Effector CD8-positive, alpha-beta T cell (primary cell): ENCODE results near the gene SYTL3.
"Not testable (repeated sequence)": the region's sequence is repeated elsewhere in the genome, so short reads cannot be mapped to it uniquely, and the experiment has no call there.

ENCODE experiments used
- DNase-seq: peaks from one replicate; lab custom pipeline; 2025; lab: John Stamatoyannopoulos, UW
- total RNA-seq, 4 experiments: gene quantifications; one replicate each; lab custom pipeline; 2026; lab: John Stamatoyannopoulos, UW

The SYTL3 gene
- total RNA-seq: 48.9 to 59.0 (median 53.2) reads per million in 4 experiments

- DNase-seq: peak; percentile 67
These were observed at the start of gene SYTL3 for GRCh38 chr6:158649289-158650143. SYTL3 (plus strand) TSS chr6:158650054; CDS start chr6:158663269, 13,215 bp downstream.

GRCh38 chr6:158603261-158604047, 46.4 kb upstream of the SYTL3 start:
- DNase-seq: no peak

GRCh38 chr6:158604048-158604406, 45.8 kb upstream of the SYTL3 start:
- no peak for DNase-seq

- peak; percentile 8 for DNase-seq
These were observed 44.5 kb upstream of the SYTL3 start for GRCh38 chr6:158605266-158605878.

DNA sequence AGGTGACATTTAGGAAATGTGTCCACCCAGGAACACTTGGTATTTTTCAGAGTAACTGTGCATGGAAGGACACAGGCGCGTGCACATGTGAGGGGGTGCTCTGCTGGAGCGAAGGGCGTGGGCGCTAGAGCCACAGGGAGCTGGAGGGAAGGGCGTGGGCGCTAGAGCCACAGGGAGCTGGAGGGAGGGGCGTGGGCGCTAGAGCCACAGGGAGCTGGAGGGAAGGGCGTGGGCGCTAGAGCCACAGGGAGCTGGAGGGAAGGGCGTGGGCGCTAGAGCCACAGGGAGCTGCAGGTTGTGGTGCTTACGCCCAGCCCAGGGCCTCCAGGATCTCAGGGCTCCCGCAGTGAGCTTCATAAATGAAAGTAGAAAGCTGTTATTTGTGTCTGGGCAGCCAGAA, 43.8 kb upstream of the SYTL3 start:
- not testable (repeated sequence) for DNase-seq

DNA sequence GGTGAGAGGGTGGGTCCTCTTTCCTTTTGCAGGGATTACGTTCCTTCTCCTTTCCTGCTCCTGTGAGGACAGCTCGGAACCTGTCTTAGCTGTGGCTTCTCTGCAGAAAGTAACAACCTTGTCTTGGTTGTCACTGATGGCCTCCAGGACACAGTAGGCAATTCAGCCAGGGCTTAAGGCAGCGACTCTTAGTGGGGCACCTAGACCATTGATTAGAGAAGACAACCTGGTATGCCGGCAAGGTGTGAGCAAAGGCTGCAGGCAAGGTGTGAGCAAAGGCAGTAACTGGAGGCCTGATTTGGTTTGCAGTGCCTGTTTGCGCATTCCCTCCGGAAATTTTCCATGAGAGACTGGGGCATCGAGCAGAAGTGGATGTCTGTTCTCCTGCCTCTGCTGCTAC, 42.9 kb upstream of the SYTL3 start:
- no peak for DNase-seq

DNA sequence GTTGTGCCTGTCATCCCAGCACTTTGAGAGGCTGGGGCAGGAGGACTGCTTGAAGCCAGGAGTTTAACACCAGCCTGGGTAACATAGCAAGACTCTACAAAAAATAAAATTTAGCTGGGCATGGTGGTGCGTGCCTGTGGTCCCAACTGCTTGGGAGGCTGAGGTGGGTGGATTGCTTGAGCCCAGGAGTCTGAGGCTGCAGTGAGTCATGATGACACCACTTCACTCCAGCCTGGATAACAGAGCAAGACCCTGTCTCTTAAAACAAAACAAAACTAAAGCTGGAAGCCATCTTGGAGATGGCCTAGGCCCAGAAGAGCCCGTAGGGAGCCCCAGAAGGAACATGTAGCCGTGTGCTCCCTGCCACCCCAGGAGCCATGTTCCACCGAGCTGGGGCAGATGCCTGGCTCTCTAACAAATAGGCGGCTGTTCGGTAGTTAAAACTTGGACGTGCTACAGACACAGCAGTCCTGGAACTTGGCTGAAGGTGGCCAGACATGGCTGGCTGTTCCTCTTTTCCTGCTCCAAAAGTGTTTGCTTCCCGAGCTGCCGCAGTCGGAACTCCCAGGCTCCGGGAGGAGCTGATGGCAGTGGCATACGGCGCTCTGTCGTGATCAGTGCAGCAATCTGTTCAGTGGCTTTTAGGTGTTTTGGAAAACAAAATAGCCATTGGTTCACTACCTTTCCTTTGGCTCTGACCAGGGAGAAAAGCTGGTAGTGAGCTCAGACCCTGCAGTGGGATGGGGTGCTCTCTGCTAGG, 42.3 kb upstream of the SYTL3 start:
- DNase-seq: no peak

- DNase-seq: no peak
These were observed 41.6 kb upstream of the SYTL3 start for GRCh38 chr6:158608221-158608620.

DNA sequence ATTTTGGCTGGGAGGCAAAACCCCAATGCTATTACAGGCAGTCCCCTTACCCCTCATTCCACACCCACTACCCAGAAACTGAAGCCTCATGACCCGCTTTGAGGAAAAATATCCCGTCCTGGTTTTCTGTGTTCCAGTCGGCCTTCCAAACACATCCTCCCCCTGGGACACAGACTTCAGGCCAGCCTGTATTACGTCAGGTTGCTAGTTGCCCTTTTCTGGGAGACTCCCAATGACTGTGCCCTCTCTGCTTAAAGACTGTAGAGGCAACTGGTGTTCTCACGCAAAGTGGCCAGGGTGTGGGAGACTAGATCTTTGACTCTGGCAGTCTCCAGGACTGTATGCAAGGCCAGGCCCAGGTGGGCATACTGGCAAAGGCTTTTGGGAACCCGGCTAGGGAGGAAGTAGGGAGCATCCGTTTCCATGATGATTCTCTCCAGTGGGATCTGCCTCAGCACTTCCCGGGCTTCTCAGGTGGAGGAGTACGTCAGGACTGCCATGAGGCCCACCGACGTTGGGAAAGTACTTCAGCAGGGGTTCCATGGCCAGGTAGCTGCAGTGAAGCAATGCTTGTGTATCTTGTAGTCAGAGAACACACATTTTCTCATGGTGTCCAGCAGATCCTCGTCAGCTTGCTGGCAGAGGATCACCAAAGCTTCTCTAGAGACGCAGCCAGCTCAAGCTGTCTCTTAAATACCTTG, 40.2 kb upstream of the SYTL3 start:
- no peak for DNase-seq

GRCh38 chr6:158610319-158610968, 39.4 kb upstream of the SYTL3 start:
- DNase-seq: no peak

GRCh38 chr6:158611039-158611438, 38.8 kb upstream of the SYTL3 start:
- no peak for DNase-seq

GRCh38 chr6:158611541-158612370, 38.1 kb upstream of the SYTL3 start:
- no peak for DNase-seq

- not testable (repeated sequence) for DNase-seq
These were observed 35.2 kb upstream of the SYTL3 start for GRCh38 chr6:158614606-158615005.

DNA sequence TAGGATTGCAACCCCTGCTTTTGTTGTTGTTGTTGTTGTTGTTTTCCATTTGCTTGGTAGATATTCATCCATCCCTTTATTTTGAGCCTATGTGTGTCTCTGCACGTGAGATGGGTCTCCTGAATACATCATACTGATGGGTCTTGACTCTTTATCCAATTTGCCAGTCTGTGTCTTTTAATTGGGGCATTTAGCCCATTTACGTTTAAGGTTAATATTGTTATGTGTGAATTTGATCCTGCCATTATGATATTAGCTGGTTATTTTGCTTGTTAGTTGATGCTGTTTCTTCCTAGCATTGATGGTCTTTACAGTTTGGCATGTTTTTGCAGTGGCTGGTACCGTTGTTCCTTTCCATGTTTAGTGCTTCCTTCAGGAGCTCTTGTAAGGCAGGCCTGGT, 31.6 kb upstream of the SYTL3 start:
- not testable (repeated sequence) for DNase-seq

DNA sequence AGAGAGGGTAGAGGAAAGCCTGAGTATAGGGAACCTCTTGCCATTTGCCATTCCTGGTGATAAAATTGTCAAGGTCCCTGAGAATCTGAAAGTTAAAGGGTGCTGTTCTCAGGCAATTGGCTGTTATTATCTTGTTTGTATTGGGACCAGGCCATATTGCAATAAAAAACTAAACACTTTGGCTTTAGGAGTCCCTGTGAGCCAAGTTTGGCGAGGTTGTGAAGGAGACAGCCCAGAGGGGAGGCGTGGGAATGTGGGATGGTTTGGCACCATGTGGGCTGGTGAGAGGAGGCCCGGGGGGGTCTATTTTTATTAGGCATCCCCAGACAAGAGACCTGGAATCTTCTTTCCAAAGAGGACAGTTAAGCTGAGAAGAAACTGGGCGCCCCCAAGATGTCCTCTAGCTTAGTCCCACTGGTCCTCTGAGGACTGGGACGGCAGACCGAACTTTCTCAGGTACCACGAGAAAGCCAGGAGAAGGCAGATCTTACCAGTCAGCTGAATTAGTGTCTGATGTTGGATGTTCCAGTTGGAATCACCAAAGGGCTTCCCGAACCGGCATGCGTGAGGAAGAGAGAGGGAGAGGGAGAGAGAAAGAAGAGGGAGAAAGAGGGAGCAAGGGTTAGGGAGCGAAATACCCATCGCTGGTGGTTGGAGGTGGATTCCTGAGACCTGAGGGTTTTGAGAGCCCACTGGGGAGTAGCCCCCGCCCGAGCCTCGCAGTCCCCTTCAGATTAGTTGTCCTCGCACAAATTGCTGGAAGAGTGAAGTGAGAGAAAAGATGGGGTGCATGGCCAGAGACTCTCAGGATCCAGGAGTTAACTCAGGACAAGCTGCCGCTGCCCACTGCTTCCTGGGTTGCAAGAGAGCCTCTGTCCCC, 29.7 kb upstream of the SYTL3 start:
- no peak for DNase-seq

DNA sequence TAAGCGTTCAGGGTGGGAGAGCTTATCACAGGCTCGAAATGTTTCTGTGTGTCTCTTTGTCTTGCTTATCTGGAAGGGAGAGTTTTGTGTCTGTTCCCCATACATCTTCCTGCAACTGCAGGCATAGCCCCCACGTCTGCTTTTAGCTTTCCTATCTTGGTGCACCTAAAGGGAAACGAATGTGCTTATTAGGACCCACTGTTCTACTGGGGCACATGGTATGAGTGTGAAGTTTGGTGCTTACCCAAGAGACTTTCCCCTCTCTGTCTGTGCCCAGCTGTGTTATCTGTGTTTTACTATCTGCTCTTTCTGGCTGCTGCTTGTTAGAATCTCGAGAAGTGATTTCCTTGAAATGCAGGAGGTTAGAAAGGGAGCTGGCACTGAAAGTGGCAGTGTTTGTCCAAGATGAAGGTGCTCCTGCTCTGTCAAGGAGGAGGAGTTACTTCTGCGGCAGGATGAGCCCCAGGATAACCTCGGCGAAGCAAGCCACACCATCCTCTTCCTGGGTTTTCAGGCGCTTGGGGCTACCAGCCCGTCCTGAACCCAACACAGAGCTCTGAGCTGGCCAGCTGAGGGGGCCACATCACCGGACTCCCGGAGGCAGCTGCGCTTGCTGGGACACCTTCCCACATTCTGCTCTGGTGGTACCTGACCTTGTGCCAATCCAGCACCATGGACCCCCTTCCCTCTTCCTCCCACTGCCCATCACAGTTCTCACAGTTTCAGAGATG, 28.7 kb upstream of the SYTL3 start:
- DNase-seq: no peak

- DNase-seq: no peak
These were observed 27.9 kb upstream of the SYTL3 start for GRCh38 chr6:158621694-158622544.
